ENCODE measurements around the gene JADE2. TPM values are rescaled to one million over a fixed set of nuclear protein-coding genes. Genes with fewer than 3 reads are reported as not detected.
A peak's percentile ranks its signal among the peaks of the same experiment; 100 is the strongest.

JADE2 gene
- total RNA-seq, 2 experiments from 2014 or later: 78.4 to 86.6 TPM

DNA sequence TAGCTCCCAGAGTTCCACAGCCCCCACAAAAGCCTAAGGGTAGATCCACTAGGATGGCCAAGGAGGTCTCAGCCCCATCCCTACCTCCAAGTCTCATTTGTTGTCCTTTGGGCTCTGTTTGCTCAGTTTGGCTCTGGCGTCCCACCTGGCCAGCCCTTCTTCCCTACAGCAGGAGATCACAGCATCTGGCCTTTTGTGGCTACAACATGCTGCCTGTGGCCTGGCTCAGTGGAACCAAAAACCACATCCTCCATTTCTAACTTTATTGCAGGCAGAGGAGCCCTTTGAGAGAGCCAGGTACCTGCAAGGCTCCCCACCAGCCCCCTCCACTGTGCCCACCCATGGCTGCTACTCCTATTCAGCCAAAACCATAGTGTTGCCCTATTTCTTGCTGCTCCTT lies 11.4 kb downstream of the JADE2 start:
- Mint-ChIP-seq H3K4me1 (ENCODE audit: low read depth) (peaks cover 80% of the 10 kb centered on the region), H3K4me3 (no peak overlapping the region), H3K27me3 (ENCODE audit: low read depth) (no peaks in the 10 kb centered on the region), H3K36me3 (ENCODE audit: low read depth) (peaks cover 22% of the 10 kb centered on the region), H3K27ac (peak overlapping the region; percentile 62), H3K9me3 (no peaks in the 10 kb centered on the region)
- CTCF ChIA-PET: interaction anchor here (0.8 kb wide), 1 partner anchor 9 kb away, joined by 3 read pairs; no protein-coding TSS in a partner anchor
- DNase-seq: no peak
- intact Hi-C loops (cut with micrococcal nuclease): no loop called here

DNA sequence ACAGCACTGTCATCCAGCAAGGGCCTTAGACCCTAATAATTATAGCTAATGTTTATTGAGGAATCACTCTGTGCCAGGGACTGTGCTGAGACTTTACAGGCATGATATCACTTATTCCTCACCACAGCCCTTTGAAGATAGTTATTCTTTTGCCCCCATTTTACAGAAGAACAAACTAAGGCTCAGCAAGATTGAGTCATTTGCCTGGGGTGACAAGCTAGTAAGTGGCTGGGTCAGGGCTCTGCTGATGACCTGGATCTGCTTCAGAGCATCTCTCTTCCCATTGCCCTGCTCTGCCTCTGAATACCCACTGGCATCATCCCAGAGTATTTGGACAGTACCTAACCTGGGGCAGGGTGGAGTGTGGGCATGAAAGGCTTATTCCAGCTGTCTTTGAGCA lies 11.8 kb downstream of the JADE2 start:
- intact Hi-C loops (cut with micrococcal nuclease): no loop called here
- DNase-seq: no peak
- Mint-ChIP-seq H3K9me3 (no peaks in the 10 kb centered on the region), H3K4me3 (no peak overlapping the region), H3K27ac (peak overlapping the region; percentile 62), H3K4me1 (ENCODE audit: low read depth) (peaks cover 79% of the 10 kb centered on the region), H3K27me3 (ENCODE audit: low read depth) (no peaks in the 10 kb centered on the region), H3K36me3 (ENCODE audit: low read depth) (peaks cover 25% of the 10 kb centered on the region)
- CTCF ChIA-PET: interaction anchor here (0.8 kb wide), 1 partner anchor 8 kb away, joined by 3 read pairs; no protein-coding TSS in a partner anchor

- H3K36me3 Mint-ChIP-seq (ENCODE audit: low read depth): peaks cover 25% of the 10 kb centered on the region
- H3K4me1 Mint-ChIP-seq (ENCODE audit: low read depth): peaks cover 70% of the 10 kb centered on the region
- intact Hi-C loops (cut with micrococcal nuclease): no loop called here
- no peak for DNase-seq
- CTCF ChIA-PET: no interaction called here
- no peaks in the 10 kb centered on the region for H3K27me3 Mint-ChIP-seq (ENCODE audit: low read depth)
- no peak overlapping the region for H3K4me3 Mint-ChIP-seq
- H3K27ac Mint-ChIP-seq: peak overlapping the region; percentile 46
- H3K9me3 Mint-ChIP-seq: no peaks in the 10 kb centered on the region
Measured at GRCh38 chr5:134538296-134538695, 12.8 kb downstream of the JADE2 start.

- intact Hi-C loops (cut with micrococcal nuclease): loop anchor here (1.0 to 5.0 kb wide), 3 partner anchors 12 to 427 kb away; partner anchors contain the start of gene TCF7
- Mint-ChIP-seq H3K4me3 (no peak overlapping the region), H3K27ac (peak overlapping the region; percentile 82), H3K36me3 (ENCODE audit: low read depth) (peaks cover 34% of the 10 kb centered on the region), H3K9me3 (no peaks in the 10 kb centered on the region), H3K4me1 (ENCODE audit: low read depth) (peaks cover 70% of the 10 kb centered on the region), H3K27me3 (ENCODE audit: low read depth) (no peaks in the 10 kb centered on the region)
- CTCF ChIA-PET: interaction anchor here (0.7 to 1.2 kb wide), 5 partner anchors 8 to 318 kb away, joined by 3 to 5 read pairs (median 4); no protein-coding TSS in a partner anchor
- DNase-seq: no peak
Measured at GRCh38 chr5:134539732-134540131, 14.3 kb downstream of the JADE2 start.

DNA sequence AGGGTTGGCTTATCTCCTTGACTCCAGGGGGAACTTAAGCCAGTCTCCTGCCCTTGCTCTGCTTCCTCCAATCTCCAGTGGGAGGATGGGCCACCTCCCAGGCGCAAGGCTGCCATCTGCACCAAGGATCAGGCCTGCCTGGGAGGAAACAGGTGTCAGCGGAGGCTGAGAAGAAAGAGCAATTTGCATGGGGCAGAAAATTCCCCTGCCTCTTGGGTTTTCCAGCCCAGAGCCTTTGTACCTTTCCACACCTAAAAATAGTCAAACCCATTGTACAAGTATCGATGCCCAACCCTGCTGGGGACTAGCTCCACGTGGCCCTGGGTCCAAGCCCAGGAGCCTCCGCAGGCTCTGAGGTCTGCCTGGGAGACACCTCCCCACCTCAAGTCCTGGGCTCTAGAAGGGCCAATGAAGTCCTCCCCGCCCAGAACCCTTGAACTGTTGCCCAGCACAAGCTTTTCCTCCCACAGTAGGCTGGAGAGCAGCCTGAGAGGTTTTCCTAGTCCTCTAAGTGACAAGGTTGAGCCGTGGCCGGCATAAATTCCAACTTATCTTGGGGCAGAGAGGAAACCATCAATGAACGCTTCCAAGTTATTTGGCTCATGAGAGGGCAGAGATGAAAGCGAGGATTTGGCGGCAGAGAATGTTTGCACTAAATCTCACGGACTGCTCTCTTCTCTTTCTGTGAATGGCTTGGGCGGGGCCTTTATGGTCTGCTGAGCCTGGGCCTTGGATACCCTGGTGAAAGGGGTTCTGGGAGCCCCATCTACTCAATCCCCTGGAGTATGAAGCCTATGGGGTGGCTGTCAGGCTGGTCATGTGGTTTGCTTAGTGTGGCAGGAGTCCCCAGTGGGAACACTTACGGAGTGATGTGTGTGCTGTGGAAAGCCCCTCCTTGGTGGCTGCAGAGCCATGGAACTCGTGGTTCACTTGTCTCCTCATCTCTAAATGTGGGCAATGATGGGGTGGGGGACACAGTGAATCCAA lies 15.6 kb downstream of the JADE2 start:
- no peaks in the 10 kb centered on the region for H3K27me3 Mint-ChIP-seq (ENCODE audit: low read depth)
- intact Hi-C loops (cut with micrococcal nuclease): loop anchor here (1.0 to 5.0 kb wide), 3 partner anchors 14 to 429 kb away; partner anchors contain the start of gene TCF7
- no peaks in the 10 kb centered on the region for H3K9me3 Mint-ChIP-seq
- peaks cover 72% of the 10 kb centered on the region for H3K4me1 Mint-ChIP-seq (ENCODE audit: low read depth)
- no peak overlapping the region for H3K4me3 Mint-ChIP-seq
- H3K36me3 Mint-ChIP-seq (ENCODE audit: low read depth): peaks cover 43% of the 10 kb centered on the region
- CTCF ChIA-PET: interaction anchor here (0.7 to 1.8 kb wide), 9 partner anchors 10 to 46 kb away, joined by 3 to 10 read pairs (median 4); no protein-coding TSS in a partner anchor
- peak; percentile 50 for DNase-seq
- peak overlapping the region; percentile 82 for H3K27ac Mint-ChIP-seq

DNA sequence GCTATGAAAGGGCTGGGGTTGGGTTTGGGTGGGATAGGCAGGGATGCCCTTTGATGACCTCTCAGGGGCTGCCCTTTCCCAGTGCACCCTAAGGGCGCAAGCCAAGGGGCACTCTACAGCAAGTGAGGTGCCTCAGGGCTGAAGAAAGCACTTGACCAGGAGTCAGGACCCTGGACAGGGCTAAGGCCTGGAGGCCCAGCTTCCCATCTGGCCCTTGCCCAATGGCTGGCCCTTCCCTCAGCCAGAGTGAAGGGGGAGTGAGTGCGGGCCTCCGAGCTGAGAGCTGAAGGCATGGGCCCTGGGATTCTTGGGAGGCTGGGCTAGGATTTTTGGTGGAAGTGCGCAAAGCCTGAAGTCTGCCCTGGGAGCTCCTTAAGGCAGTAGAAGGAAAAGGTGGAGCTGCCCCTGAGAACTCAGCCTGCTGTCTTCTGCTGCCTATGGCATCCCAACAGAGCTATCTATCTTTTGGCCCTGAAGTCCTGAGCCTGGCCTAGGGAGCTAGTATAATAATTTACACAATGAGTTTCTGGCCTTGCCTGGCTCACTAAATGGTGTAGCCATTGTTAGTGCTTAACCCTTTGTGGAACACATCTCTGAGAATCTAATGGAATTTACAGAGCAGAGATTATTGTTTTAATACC lies 16.4 kb downstream of the JADE2 start:
- no peaks in the 10 kb centered on the region for H3K27me3 Mint-ChIP-seq (ENCODE audit: low read depth)
- peaks cover 42% of the 10 kb centered on the region for H3K36me3 Mint-ChIP-seq (ENCODE audit: low read depth)
- H3K9me3 Mint-ChIP-seq: no peaks in the 10 kb centered on the region
- peaks cover 67% of the 10 kb centered on the region for H3K4me1 Mint-ChIP-seq (ENCODE audit: low read depth)
- DNase-seq: peak; percentile 57
- intact Hi-C loops (cut with micrococcal nuclease): loop anchor here (2.0 to 5.0 kb wide), 2 partner anchors 13 to 430 kb away; partner anchors contain the start of gene TCF7
- H3K27ac Mint-ChIP-seq: no peak overlapping the region
- CTCF ChIA-PET: interaction anchor here (0.6 to 1.8 kb wide), 5 partner anchors 13 to 275 kb away, joined by 3 to 10 read pairs (median 4); no protein-coding TSS in a partner anchor
- no peak overlapping the region for H3K4me3 Mint-ChIP-seq

- Mint-ChIP-seq H3K27ac (peak overlapping the region; percentile 95), H3K27me3 (ENCODE audit: low read depth) (no peaks in the 10 kb centered on the region), H3K36me3 (ENCODE audit: low read depth) (peaks cover 44% of the 10 kb centered on the region), H3K4me1 (ENCODE audit: low read depth) (peaks cover 74% of the 10 kb centered on the region), H3K9me3 (no peaks in the 10 kb centered on the region), H3K4me3 (peak overlapping the region; percentile 81)
- intact Hi-C loops (cut with micrococcal nuclease): loop anchor here (1.0 to 5.0 kb wide), 2 partner anchors 19 to 432 kb away; partner anchors contain the start of genes JADE2 and TCF7
- CTCF ChIA-PET: interaction anchor here (0.9 to 5.3 kb wide), 9 partner anchors 9 to 133 kb away, joined by 3 to 29 read pairs (median 4); partner anchors contain the start of gene JADE2
- DNase-seq: peak; percentile 65
Measured at GRCh38 chr5:134543820-134544614, 18.5 kb downstream of the JADE2 start.

DNA sequence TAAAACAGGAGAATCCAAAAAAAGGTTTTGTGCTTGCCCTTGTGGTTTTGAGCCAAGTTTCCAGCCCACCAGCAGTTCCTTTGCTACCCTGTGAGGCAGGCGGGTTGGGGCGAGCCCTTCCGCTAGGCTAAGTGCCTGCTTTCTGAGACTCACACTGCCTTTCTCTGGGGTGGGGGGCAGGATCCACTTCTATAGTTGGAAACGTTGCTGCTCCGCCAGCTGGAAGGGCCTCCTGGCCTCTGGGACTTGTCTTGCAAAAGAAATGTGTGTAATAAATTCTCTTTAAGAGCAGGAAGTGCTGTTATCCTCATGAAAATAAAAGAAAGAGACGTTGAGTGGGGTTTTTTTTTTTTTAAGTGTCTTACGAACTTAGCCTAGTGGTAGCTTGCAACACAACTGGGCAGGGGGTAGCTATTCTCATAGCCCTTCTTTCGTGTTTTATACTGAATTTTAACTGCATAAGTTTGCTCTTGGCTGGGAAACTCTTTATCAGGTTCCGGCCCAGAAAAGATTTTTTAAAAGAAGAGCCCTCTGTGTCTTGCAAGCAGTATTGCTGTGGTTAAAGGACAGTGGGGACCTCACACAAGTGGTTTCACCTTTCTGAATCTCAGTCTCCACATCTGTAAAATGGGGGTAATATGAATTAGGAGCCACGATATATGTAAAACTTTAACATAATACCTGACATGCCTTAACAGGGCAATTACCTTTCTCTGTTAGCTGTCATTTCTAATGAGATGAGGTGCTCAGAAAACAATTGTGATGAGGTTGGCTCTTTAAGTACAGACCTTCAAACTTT lies 19.8 kb downstream of the JADE2 start:
- H3K9me3 Mint-ChIP-seq: no peaks in the 10 kb centered on the region
- H3K4me3 Mint-ChIP-seq: peak overlapping the region; percentile 81
- H3K27me3 Mint-ChIP-seq (ENCODE audit: low read depth): no peaks in the 10 kb centered on the region
- intact Hi-C loops (cut with micrococcal nuclease): loop anchor here (1.0 kb wide), 1 partner anchor 10 kb away; no protein-coding TSS in a partner anchor
- DNase-seq: peak; percentile 54
- peaks cover 46% of the 10 kb centered on the region for H3K36me3 Mint-ChIP-seq (ENCODE audit: low read depth)
- CTCF ChIA-PET: interaction anchor here (0.5 to 5.3 kb wide), 8 partner anchors 8 to 219 kb away, joined by 3 to 29 read pairs (median 4); partner anchors contain the start of gene JADE2
- peak overlapping the region; percentile 95 for H3K27ac Mint-ChIP-seq
- H3K4me1 Mint-ChIP-seq (ENCODE audit: low read depth): peaks cover 77% of the 10 kb centered on the region

- H3K4me1 Mint-ChIP-seq (ENCODE audit: low read depth): peaks cover 70% of the 10 kb centered on the region
- peak overlapping the region; percentile 27 for H3K27ac Mint-ChIP-seq
- peaks cover 39% of the 10 kb centered on the region for H3K36me3 Mint-ChIP-seq (ENCODE audit: low read depth)
- intact Hi-C loops (cut with micrococcal nuclease): no loop called here
- no peaks in the 10 kb centered on the region for H3K27me3 Mint-ChIP-seq (ENCODE audit: low read depth)
- H3K9me3 Mint-ChIP-seq: no peaks in the 10 kb centered on the region
- H3K4me3 Mint-ChIP-seq: no peak overlapping the region
- no peak for DNase-seq
- CTCF ChIA-PET: interaction anchor here (1.3 to 5.3 kb wide), 3 partner anchors 15 to 31 kb away, joined by 4 to 29 read pairs (median 5); partner anchors contain the start of gene JADE2
Measured at GRCh38 chr5:134547066-134547465, 21.6 kb downstream of the JADE2 start.

GRCh38 chr5:134547579-134547978 lies 22.1 kb downstream of the JADE2 start:
- no peak overlapping the region for H3K4me3 Mint-ChIP-seq
- H3K36me3 Mint-ChIP-seq (ENCODE audit: low read depth): peaks cover 40% of the 10 kb centered on the region
- H3K27me3 Mint-ChIP-seq (ENCODE audit: low read depth): no peaks in the 10 kb centered on the region
- intact Hi-C loops (cut with micrococcal nuclease): no loop called here
- DNase-seq: no peak
- peak overlapping the region; percentile 46 for H3K27ac Mint-ChIP-seq
- peaks cover 72% of the 10 kb centered on the region for H3K4me1 Mint-ChIP-seq (ENCODE audit: low read depth)
- H3K9me3 Mint-ChIP-seq: no peaks in the 10 kb centered on the region
- CTCF ChIA-PET: interaction anchor here (1.3 to 5.3 kb wide), 3 partner anchors 15 to 30 kb away, joined by 4 to 29 read pairs (median 5); partner anchors contain the start of gene JADE2
